GM18507 (cell line): ENCODE data around the gene HOXA7.

ENCODE experiments used
- DNase-seq: peaks from one replicate; pipeline ENCODE4 v3.0.0; 2011; ENCODE audit warnings: low read depth; ENCODE audit not compliant: insufficient read length; ENCODE audit errors: extremely low spot score
- FAIRE-seq: peaks from 2 replicates; lab custom pipeline; 2011; peaks lifted over from hg19 to GRCh38; lab: Jason Lieb, UNC

Gene HOXA7

GRCh38 chr7:27141137-27141922 is 15.1 kb downstream of the HOXA7 start:
- FAIRE-seq: no peak
- no peak for DNase-seq

- DNase-seq: no peak
- FAIRE-seq: no peak
Measured at GRCh38 chr7:27140126-27140857, 16.2 kb downstream of the HOXA7 start.

DNA sequence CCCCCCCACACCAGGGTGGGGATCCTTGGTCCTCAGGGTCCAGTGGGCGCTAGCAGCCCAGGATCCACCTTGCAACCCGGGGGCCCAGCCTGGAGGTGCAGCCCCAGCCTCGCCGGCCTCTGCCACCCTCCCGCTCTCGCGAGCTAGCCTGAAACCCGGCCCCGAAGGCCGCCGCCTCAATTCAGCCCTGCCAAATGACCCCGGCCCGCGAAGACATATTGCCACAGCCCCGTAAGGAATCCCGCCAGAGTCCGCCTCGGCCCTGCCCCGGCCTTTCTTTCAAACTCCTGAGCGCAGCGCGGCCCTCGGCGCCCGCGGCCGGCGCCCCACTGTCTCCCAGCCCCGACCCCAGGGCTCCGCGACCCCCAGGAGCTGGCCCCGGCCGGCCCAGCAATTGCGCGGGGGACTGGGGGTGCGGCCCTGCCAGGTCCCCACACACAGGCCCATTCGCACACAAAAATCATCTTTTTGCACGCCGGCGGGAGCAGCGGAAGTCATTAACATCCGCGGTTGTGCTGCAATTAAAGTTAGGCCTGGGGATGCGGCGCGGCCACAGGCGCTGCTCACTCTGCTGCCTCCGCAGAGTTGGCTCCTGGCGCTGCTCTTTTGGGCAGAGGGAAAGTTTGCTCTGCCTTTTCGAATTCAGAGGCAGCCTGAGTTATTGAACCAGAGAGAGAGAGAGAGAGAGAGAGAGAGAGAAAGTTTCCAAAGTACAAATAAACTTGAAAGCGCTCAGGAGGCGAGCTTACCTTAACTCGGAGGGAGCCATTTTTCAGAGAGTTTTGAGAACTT is 16.9 kb downstream of the HOXA7 start:
- DNase-seq (no peak), FAIRE-seq (no peak)

DNA sequence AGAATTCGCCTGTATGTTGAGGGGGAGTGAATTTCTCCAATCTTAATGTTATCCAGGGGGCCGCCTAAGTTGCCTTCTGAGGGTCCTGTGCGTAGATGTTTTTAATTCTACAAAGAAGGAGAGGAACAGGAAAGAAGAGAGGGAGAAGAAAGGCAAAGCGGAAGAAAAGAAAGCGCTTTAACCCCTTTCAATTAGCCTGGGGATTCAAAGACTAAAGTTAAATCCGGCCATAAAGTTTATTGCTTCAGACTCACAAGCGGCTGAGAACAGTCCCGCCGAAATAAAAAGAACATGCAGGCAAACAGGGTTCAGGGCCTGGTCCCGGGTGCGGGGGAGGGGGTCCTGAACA is 17.5 kb downstream of the HOXA7 start:
- no peak for FAIRE-seq
- no peak for DNase-seq

DNA sequence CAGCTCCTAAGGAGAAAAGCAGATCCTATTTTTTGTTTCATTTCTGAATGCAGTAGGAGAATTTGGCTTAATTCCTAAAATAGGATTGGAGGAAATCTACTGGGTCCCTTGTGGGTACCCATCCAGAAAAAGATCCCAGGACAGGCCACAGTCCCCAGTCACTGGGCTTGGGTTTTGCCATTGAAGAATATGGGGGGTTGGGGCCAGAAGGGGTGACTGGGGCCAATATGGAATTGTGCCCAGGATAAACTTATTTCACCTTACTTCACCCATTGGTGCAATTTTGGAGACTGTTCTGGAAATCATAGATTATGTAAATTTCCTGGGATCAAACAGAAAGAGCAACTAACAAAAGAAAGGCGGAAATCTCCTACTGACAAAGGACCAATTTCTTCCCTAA is 18.0 kb downstream of the HOXA7 start:
- DNase-seq: no peak
- FAIRE-seq: no peak

- DNase-seq (no peak), FAIRE-seq (no peak)
Measured at GRCh38 chr7:27137640-27138315, 18.7 kb downstream of the HOXA7 start.

DNA sequence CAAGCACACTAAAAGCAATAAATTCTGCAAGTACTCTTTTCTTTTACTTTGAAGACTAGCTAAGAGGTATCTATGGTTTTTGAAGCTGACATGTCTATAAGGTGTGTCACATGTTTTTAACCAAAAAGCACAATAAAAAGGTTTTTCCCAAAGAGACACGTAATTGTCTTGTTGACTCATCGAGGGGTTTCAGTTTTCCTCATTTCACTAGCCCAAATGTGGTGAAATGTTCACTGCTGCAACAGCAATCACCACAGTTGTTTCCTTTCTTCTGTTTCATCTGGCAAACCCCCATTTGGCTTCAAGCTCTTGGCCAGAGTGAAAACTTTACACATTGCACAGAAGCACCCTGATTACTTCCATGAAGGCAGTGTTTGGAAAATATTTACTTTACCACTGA is 22.1 kb downstream of the HOXA7 start:
- no peak for DNase-seq
- peak; percentile 5 for FAIRE-seq

- FAIRE-seq: no peak
- DNase-seq: no peak
Measured at GRCh38 chr7:27133409-27134231, 22.9 kb downstream of the HOXA7 start.

- FAIRE-seq (no peak), DNase-seq (no peak)
Measured at GRCh38 chr7:27132978-27133377, 23.5 kb downstream of the HOXA7 start.

GRCh38 chr7:27132214-27132613 is 24.3 kb downstream of the HOXA7 start:
- no peak for DNase-seq
- no peak for FAIRE-seq

- no peak for FAIRE-seq
Measured at GRCh38 chr7:27131390-27131819, 25.1 kb downstream of the HOXA7 start.

DNA sequence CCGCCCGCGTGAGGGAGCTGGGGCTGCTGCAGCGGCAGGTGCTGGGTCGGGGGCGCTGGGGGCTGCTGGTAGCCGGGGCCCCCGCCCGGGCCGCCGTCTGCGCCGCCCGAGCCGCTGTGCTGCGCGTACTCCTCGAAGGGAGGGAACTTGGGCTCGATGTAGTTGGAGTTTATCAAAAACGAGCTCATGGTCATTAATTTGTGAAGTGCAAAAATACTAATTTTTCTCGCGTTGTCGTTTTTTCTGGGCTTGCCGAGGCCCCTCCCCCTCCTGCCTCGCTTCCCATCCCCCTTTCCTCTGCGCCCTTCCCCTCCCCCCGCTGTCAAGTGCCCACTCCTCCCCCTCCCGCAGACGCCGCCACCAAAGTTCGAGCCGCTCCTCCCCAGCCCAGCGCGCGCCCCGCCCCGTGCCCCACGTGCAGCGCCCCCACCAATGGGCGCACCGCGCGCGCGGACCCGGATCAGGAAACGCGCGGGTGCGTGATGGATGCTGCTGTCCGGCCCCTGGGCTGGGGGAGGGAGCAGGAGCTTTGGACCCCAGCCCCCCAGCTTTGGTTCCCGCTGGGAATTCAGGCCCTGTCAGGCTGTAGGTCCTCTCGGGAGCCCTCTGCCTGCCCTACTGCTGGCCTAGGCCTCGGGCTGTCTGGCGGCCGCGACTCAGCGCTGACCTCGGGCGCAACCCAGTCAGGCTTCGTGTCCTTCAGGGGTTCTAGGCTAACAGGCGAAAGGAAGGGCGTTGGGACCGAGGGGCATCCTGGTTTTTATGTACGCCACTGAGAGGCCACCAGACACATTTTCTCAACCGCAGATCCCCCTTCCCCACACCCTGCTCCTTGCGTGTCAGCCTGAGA is 25.7 kb downstream of the HOXA7 start, which contains the start of gene HOXA4:
HOXA4 (minus strand) TSS at position 218 of the 850 bp plus-strand sequence; CDS start at position 194, 24 bp downstream.
- FAIRE-seq: peak; percentile 73

More at GRCh38 chr7:27131390-27131819, 25.1 kb downstream of the HOXA7 start:
- no peak for DNase-seq

GRCh38 chr7:27129729-27130539 is 26.5 kb downstream of the HOXA7 start:
- DNase-seq (no peak), FAIRE-seq (no peak)

More for the DNA sequence above, 25.7 kb downstream of the HOXA7 start, which contains the start of gene HOXA4:
- peak; percentile 67 for DNase-seq

GRCh38 chr7:27128776-27129728 is 27.4 kb downstream of the HOXA7 start:
- no peak for DNase-seq
- no peak for FAIRE-seq

GRCh38 chr7:27128034-27128433 is 28.4 kb downstream of the HOXA7 start:
- FAIRE-seq: no peak
- no peak for DNase-seq
